WERI-Rb-1 (cell line): ENCODE measurements around the gene HLTF.

Experiments used
- DNase-seq: peaks from one replicate; pipeline ENCODE4 v3.0.0-alpha.2; 2020
- H3K27ac ChIP-seq: fragments of 250-450 bp; sonication (Bioruptor Pico); 2 replicates; pipeline ENCODE4 v1.5.1; 2020; ENCODE audit warnings: mild to moderate bottlenecking, moderate library complexity
- H3K27me3 ChIP-seq: fragments of 250-450 bp; sonication (Bioruptor Pico); 2 replicates; pipeline ENCODE4 v1.5.1; 2021; ENCODE audit warnings: mild to moderate bottlenecking, low read depth, moderate library complexity; ENCODE audit not compliant: insufficient read depth, severe bottlenecking
- H3K36me3 ChIP-seq: fragments of 250-450 bp; sonication (Bioruptor Pico); 2 replicates; pipeline ENCODE4 v1.5.1; 2020; ENCODE audit warnings: mild to moderate bottlenecking, moderate library complexity
- H3K4me3 ChIP-seq: 2 replicates; pipeline ENCODE4 v1.5.1; 2011; ENCODE audit warnings: low read depth, mild to moderate bottlenecking, control low read depth, low read length
- H3K9me3 ChIP-seq: fragments of 250-450 bp; sonication (Bioruptor Pico); 2 replicates; pipeline ENCODE4 v1.5.1; 2021; ENCODE audit warnings: mild to moderate bottlenecking, moderate library complexity; ENCODE audit not compliant: severe bottlenecking
- CTCF ChIP-seq: IDR thresholded peaks from 2 replicates; pipeline ENCODE4 v1.5.1; 2011; ENCODE audit warnings: low read depth, mild to moderate bottlenecking, control low read depth, inconsistent platforms, low read length

HLTF gene

GRCh38 chr3:149000206-149000745 is 86.1 kb downstream of the HLTF start:
- DNase-seq: no peak
- Histone ChIP-seq H3K27me3 (no peaks in the 10 kb centered on the region), H3K9me3 (no peaks in the 10 kb centered on the region), H3K4me3 (no peak overlapping the region), H3K27ac (no peak overlapping the region), H3K36me3 (peaks cover 36% of the 10 kb centered on the region)
- TF ChIP-seq CTCF: no peak

GRCh38 chr3:148999806-149000205 is 86.5 kb downstream of the HLTF start:
- peaks cover 38% of the 10 kb centered on the region for H3K36me3 ChIP-seq
- no peak overlapping the region for H3K4me3 ChIP-seq
- H3K27me3 ChIP-seq: no peaks in the 10 kb centered on the region
- TF ChIP-seq CTCF: no peak
- no peak for DNase-seq
- H3K9me3 ChIP-seq: no peaks in the 10 kb centered on the region
- no peak overlapping the region for H3K27ac ChIP-seq

- H3K27ac ChIP-seq: no peak overlapping the region
- TF ChIP-seq CTCF: no peak
- no peaks in the 10 kb centered on the region for H3K27me3 ChIP-seq
- no peak for DNase-seq
- no peaks in the 10 kb centered on the region for H3K9me3 ChIP-seq
- no peak overlapping the region for H3K4me3 ChIP-seq
- H3K36me3 ChIP-seq: peaks cover 44% of the 10 kb centered on the region
Measured at GRCh38 chr3:148998715-148999423, 87.5 kb downstream of the HLTF start.

GRCh38 chr3:148998297-148998696 is 88.0 kb downstream of the HLTF start:
- Histone ChIP-seq H3K27ac (no peak overlapping the region), H3K4me3 (no peak overlapping the region), H3K9me3 (no peaks in the 10 kb centered on the region), H3K36me3 (peaks cover 44% of the 10 kb centered on the region), H3K27me3 (no peaks in the 10 kb centered on the region)
- DNase-seq: no peak
- TF ChIP-seq CTCF: no peak

GRCh38 chr3:148997623-148998022 is 88.7 kb downstream of the HLTF start:
- Histone ChIP-seq H3K27me3 (no peaks in the 10 kb centered on the region), H3K4me3 (no peak overlapping the region), H3K36me3 (peaks cover 44% of the 10 kb centered on the region), H3K9me3 (no peaks in the 10 kb centered on the region), H3K27ac (no peak overlapping the region)
- no peak for TF ChIP-seq CTCF
- no peak for DNase-seq
